Body of pancreas (tissue), 4 donors: ENCODE measurements around the gene EGR1.

Experiments used
- CTCF ChIP-seq, 7 experiments: fragments of 450-650 bp in 4 of 7; fragments of 200-600 bp in 3 of 7; sonication (generic) in 3 of 7; IDR thresholded peaks; one replicate each; pipeline ENCODE4 v1.5.1; 2016 to 2019; ENCODE audit warnings: antibody characterized with exemption in 7 of 7
- POLR2A ChIP-seq, 3 donors: fragments of 450-650 bp; IDR thresholded peaks; one replicate each; pipeline ENCODE4 v1.6.1; 2016; ENCODE audit warnings: antibody characterized with exemption in 3 of 3, mild to moderate bottlenecking in 2 of 3

GRCh38 chr5:138458856-138459255 lies 6.4 kb upstream of the EGR1 start:
- no peak for TF ChIP-seq CTCF (IDR thresholded peaks at IDR 0.05)
- TF ChIP-seq POLR2A (IDR thresholded peaks at IDR 0.05) = no peak
